K562 (cell line): ENCODE results near the gene INTS4. TPM values are rescaled to one million over a fixed set of nuclear protein-coding genes. Genes with fewer than 3 reads are reported as not detected.
A peak's percentile ranks its signal among the peaks of the same experiment; 100 is the strongest.

ENCODE experiments used
- ATF7 ChIP-seq: fragments of 450-650 bp; IDR thresholded peaks from 2 replicates; pipeline ENCODE4 v1.7.1; 2014; ENCODE audit warnings: mild to moderate bottlenecking, moderate library complexity
- CBX8 ChIP-seq: fragments of 200-600 bp; sonication (generic); IDR thresholded peaks from 2 replicates; pipeline ENCODE4 v1.6.1; 2012; ENCODE audit warnings: borderline replicate concordance, mixed run types, low read depth, mild to moderate bottlenecking, moderate library complexity, mixed read lengths, low read length, control low read depth, inconsistent platforms; ENCODE audit not compliant: poor library complexity, severe bottlenecking; ENCODE audit errors: extremely low read depth
- ETS2 ChIP-seq: IDR thresholded peaks from 2 replicates; pipeline ENCODE4 v1.6.1; 2016; ENCODE audit warnings: borderline replicate concordance, missing genetic modification characterization, mild to moderate bottlenecking, moderate library complexity, missing compliant biosample characterization; ENCODE audit not compliant: poor library complexity, severe bottlenecking
- HDGF ChIP-seq: fragments of 450-650 bp; IDR thresholded peaks from 2 replicates; pipeline ENCODE4 v1.6.1; 2016
- ILF3 ChIP-seq: fragments of 450-650 bp; IDR thresholded peaks from 2 replicates; pipeline ENCODE4 v1.6.1; 2018; ENCODE audit warnings: antibody characterized with exemption, mild to moderate bottlenecking, moderate library complexity, borderline replicate concordance
- KAT8 ChIP-seq: fragments of 450-650 bp; IDR thresholded peaks from 2 replicates; pipeline ENCODE4 v1.6.1; 2016; ENCODE audit warnings: low read depth, mild to moderate bottlenecking
- NCOA2 ChIP-seq, 2 experiments: fragments of 450-650 bp; IDR thresholded peaks; 2 replicates each; pipeline ENCODE4 v1.6.1; 2018; ENCODE audit warnings: mild to moderate bottlenecking in 2 of 2, moderate library complexity in 1 of 2; ENCODE audit not compliant: partially characterized antibody in 2 of 2
- NKRF ChIP-seq: fragments of 450-650 bp; IDR thresholded peaks from 2 replicates; pipeline ENCODE4 v1.6.1; 2016; ENCODE audit warnings: borderline replicate concordance
- NR1H2 ChIP-seq: sonication (generic); formaldehyde crosslinking; IDR thresholded peaks from 2 replicates; pipeline ENCODE4 v1.4.0; 2020; ENCODE audit warnings: mild to moderate bottlenecking, missing genetic modification reagents
- NR3C1 ChIP-seq: sonication (generic); formaldehyde crosslinking; IDR thresholded peaks from 2 replicates; pipeline ENCODE4 v1.8.1; 2022; ENCODE audit warnings: missing genetic modification reagents
- PCBP2 ChIP-seq: fragments of 200-400 bp; formaldehyde crosslinking; IDR thresholded peaks from 2 replicates; pipeline ENCODE4 v1.6.1; 2018; ENCODE audit warnings: low read length, low read depth, mild to moderate bottlenecking, moderate library complexity; ENCODE audit not compliant: poor library complexity, severe bottlenecking
- PHF21A ChIP-seq: fragments of 450-650 bp; IDR thresholded peaks from 2 replicates; pipeline ENCODE4 v1.6.1; 2017; ENCODE audit warnings: low read depth, borderline replicate concordance
- POLR2AphosphoS5 ChIP-seq: IDR thresholded peaks from 2 replicates; pipeline ENCODE4 v1.6.1; 2011; ENCODE audit warnings: mild to moderate bottlenecking, low read depth, low read length, moderate library complexity; ENCODE audit not compliant: control insufficient read depth, insufficient read depth
- U2AF2 ChIP-seq: fragments of 200-400 bp; formaldehyde crosslinking; optimal IDR thresholded peaks from 2 replicates; pipeline ENCODE3; 2017; ENCODE audit warnings: low read depth, mild to moderate bottlenecking, low read length
- ZNF347 ChIP-seq: fragments of 450-650 bp; formaldehyde crosslinking; IDR thresholded peaks from 2 replicates; pipeline ENCODE4 v1.4.0; 2020; ENCODE audit warnings: low read depth, mild to moderate bottlenecking, moderate library complexity
- ZNF518B ChIP-seq: fragments of 250-450 bp; sonication (Bioruptor Pico); IDR thresholded peaks from 2 replicates; pipeline ENCODE4 v1.5.0; 2021; ENCODE audit warnings: mild to moderate bottlenecking, moderate library complexity
- polyA plus RNA-seq, 8 experiments: library from polyadenylated mRNA; depleted of rRNA in 4 of 8; stranded (reverse) in 5 of 8; unstranded in 3 of 8; fragments of >200 nt; fragmentation: Nextera tagmentation in 2 of 8; fragmentation: Illumina TruSeq in 1 of 8; extraction: Ambion mirVana in 2 of 8; extraction: Trizol in 1 of 8; gene quantifications; 2 replicates each; pipeline versions ENCODE4 v1.2.1 to v1.2.3, GENCODE V29; 2011 to 2014; ENCODE audit warnings: inconsistent platforms in 1 of 8, missing spikeins in 1 of 8
- total RNA-seq, 7 experiments: library from RNA; depleted of rRNA in 6 of 7; stranded (reverse); fragments of >200 nt in 6 of 7; fragmentation: Illumina TruSeq in 2 of 7; extraction: Trizol in 2 of 7; gene quantifications; 2 replicates each; pipeline versions ENCODE4 v1.2.1 to v1.2.3, GENCODE V29; 2011 to 2021; ENCODE audit warnings: low replicate concordance in 1 of 7
- TF ChIP-seq, protein P1 (sequence below): fragments of 450-650 bp; formaldehyde crosslinking; IDR thresholded peaks from 2 replicates; pipeline ENCODE4 v1.4.0; 2020; ENCODE audit warnings: mild to moderate bottlenecking
- TF ChIP-seq, protein P2 (sequence below), 2 experiments: fragments of 250-450 bp in 1 of 2; fragments of 450-650 bp in 1 of 2; sonication (Bioruptor Pico) in 1 of 2; IDR thresholded peaks; 2 replicates each; pipeline versions ENCODE4 v1.6.1 to v1.8.0; 2016 to 2021; ENCODE audit warnings: mild to moderate bottlenecking in 2 of 2, moderate library complexity in 2 of 2, missing compliant biosample characterization in 1 of 2, missing genetic modification characterization in 1 of 2

Gene INTS4
- total and polyA plus RNA-seq, 9 of the 15 experiments (the other 6 are each of a cell fraction or from before 2014, with no cell fraction given) = 28.4 to 53.4 (median 44.5) TPM

DNA sequence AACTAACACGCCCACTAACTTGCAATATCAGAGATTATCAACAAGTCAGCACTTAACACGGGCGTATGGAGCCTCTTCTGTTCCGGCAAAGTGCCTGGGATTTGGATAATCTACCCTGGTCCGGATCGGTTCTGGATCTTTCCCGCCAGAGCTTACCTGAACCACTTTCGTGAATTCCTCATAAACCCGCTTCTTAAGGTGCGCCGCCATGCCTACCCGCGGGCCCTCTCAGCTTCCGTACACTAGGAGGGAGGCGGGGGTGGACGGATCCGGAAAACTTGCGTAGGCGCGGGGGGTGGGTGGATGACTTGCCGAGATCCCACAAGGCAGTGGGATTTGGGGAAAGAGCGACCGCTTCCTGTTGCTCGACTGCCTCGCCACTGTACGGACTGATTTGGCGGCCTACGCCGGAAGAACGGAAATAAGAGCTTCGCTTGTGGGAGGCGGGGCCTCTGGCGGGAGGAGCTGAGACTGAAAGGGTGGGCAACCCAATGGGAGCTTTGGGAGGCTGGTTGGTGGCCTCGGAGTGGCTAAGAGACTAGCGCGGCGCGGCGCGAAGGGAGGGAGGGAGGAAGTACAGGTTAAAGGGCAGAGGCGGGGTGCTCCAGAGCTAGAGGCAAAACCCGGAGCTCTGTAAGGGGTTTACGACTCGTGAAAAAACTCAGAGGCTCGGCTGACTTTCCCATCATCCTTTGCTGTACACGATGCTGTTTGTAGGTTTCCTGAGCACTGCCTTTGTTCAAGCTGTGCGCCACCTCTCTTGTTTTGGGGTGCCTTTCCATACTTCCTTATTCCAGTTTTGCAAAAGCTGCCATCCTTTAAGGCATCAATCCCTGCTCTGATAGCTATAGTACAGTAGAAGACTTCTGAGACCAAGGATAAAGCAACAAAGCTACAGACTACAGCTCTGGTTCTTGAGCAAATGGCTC lies at the start of gene INTS4 (continued):
- TF ChIP-seq, protein P1, sequence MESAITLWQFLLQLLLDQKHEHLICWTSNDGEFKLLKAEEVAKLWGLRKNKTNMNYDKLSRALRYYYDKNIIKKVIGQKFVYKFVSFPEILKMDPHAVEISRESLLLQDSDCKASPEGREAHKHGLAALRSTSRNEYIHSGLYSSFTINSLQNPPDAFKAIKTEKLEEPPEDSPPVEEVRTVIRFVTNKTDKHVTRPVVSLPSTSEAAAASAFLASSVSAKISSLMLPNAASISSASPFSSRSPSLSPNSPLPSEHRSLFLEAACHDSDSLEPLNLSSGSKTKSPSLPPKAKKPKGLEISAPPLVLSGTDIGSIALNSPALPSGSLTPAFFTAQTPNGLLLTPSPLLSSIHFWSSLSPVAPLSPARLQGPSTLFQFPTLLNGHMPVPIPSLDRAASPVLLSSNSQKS = no peak
- no peak for TF ChIP-seq CBX8
- TF ChIP-seq ZNF347 = no peak
- no peak for TF ChIP-seq PCBP2
- no peak; the same call in 1 of the 2 replicates for TF ChIP-seq HDGF
- no peak for TF ChIP-seq NCOA2 (IDR thresholded peaks at IDR 0.05; ENCODE audit: partially characterized antibody in 2 of 2)
- peak; percentile 88 for TF ChIP-seq NKRF
- no peak for TF ChIP-seq ETS2 (tag)
- TF ChIP-seq, protein P2, sequence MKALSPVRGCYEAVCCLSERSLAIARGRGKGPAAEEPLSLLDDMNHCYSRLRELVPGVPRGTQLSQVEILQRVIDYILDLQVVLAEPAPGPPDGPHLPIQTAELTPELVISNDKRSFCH (CRISPR knock-in tag; IDR thresholded peaks at IDR 0.05) = no peak
- TF ChIP-seq, protein P2 (tag; IDR thresholded peaks at IDR 0.05) = 0 out of 2 replicates have a peak, but pooled peaks have one; percentile 60
- no peak for TF ChIP-seq ZNF518B (CRISPR knock-in tag)
- no peak for TF ChIP-seq ILF3
- TF ChIP-seq POLR2AphosphoS5 = peak; percentile 88
- TF ChIP-seq KAT8 = no peak
- TF ChIP-seq U2AF2 = no peak
- TF ChIP-seq PHF21A = no peak
- TF ChIP-seq NR1H2 (CRISPR knock-in tag) = 0 out of 2 replicates have a peak, but pooled peaks have one; percentile 20
- peak; percentile 82; the same call in 1 of the 2 replicates for TF ChIP-seq ATF7
- TF ChIP-seq NR3C1 = no peak
